ENCODE results near the gene HNRNPLL.
"Not testable (repeated sequence)": the region's sequence is repeated elsewhere in the genome, so short reads cannot be mapped to it uniquely, and the experiment has no call there.

The HNRNPLL gene

GRCh38 chr2:38602732-38603401, at the start of gene HNRNPLL:
TSS of gene HNRNPLL (minus strand) at chr2:38602928. CDS start at chr2:38602626, 302 bp downstream.
- DNase-seq (ENCODE audit: low read depth): peak; percentile 95

- DNase-seq (ENCODE audit: low read depth): no peak
Observed at GRCh38 chr2:38650717-38651116, 48.0 kb upstream of the HNRNPLL start.

- DNase-seq (ENCODE audit: low read depth): no peak
Observed at GRCh38 chr2:38650012-38650411, 47.3 kb upstream of the HNRNPLL start.

GRCh38 chr2:38649176-38649728, 46.5 kb upstream of the HNRNPLL start:
- DNase-seq (ENCODE audit: low read depth): no peak

- no peak for DNase-seq (ENCODE audit: low read depth)
Observed at GRCh38 chr2:38648107-38648761, 45.5 kb upstream of the HNRNPLL start.

- not testable (repeated sequence) for DNase-seq (ENCODE audit: low read depth)
Observed at GRCh38 chr2:38643683-38644511, 41.2 kb upstream of the HNRNPLL start.

GRCh38 chr2:38643021-38643671, 40.4 kb upstream of the HNRNPLL start:
- DNase-seq (ENCODE audit: low read depth): no peak

- not testable (repeated sequence) for DNase-seq (ENCODE audit: low read depth)
Observed at GRCh38 chr2:38642373-38643017, 39.8 kb upstream of the HNRNPLL start.

GRCh38 chr2:38636069-38636468, 33.3 kb upstream of the HNRNPLL start:
- DNase-seq (ENCODE audit: low read depth): no peak

GRCh38 chr2:38635139-38635538, 32.4 kb upstream of the HNRNPLL start:
- DNase-seq (ENCODE audit: low read depth): no peak

GRCh38 chr2:38634684-38635083, 32.0 kb upstream of the HNRNPLL start:
- no peak for DNase-seq (ENCODE audit: low read depth)

- DNase-seq (ENCODE audit: low read depth): no peak
Observed at GRCh38 chr2:38633895-38634294, 31.2 kb upstream of the HNRNPLL start.

GRCh38 chr2:38632980-38633379, 30.3 kb upstream of the HNRNPLL start:
- DNase-seq (ENCODE audit: low read depth): no peak

GRCh38 chr2:38631976-38632375, 29.2 kb upstream of the HNRNPLL start:
- no peak for DNase-seq (ENCODE audit: low read depth)

GRCh38 chr2:38629684-38630083, 27.0 kb upstream of the HNRNPLL start:
- DNase-seq (ENCODE audit: low read depth): no peak

GRCh38 chr2:38627391-38627790, 24.7 kb upstream of the HNRNPLL start:
- DNase-seq (ENCODE audit: low read depth): no peak

- no peak for DNase-seq (ENCODE audit: low read depth)
Observed at GRCh38 chr2:38626326-38627035, 23.8 kb upstream of the HNRNPLL start.

GRCh38 chr2:38622210-38622609, 19.5 kb upstream of the HNRNPLL start:
- DNase-seq (ENCODE audit: low read depth): no peak

GRCh38 chr2:38621018-38621417, 18.3 kb upstream of the HNRNPLL start:
- DNase-seq (ENCODE audit: low read depth): no peak

- DNase-seq (ENCODE audit: low read depth): no peak
Observed at GRCh38 chr2:38620282-38620977, 17.7 kb upstream of the HNRNPLL start.
